Measurements from ENCODE around the gene SCN10A.

Gene SCN10A

GRCh38 chr3:38816026-38816425 is at the start of gene SCN10A:
TSS of gene SCN10A (minus strand) at chr3:38816217. CDS start at chr3:38794010, 22,207 bp downstream.
- DNase-seq: no peak

GRCh38 chr3:38853011-38853410 is 37.0 kb upstream of the SCN10A start:
- DNase-seq: no peak

GRCh38 chr3:38843898-38844297 is 27.9 kb upstream of the SCN10A start:
- no peak for DNase-seq

- DNase-seq: no peak
Observed at GRCh38 chr3:38842266-38842965, 26.4 kb upstream of the SCN10A start.

GRCh38 chr3:38840987-38841386 is 25.0 kb upstream of the SCN10A start:
- no peak for DNase-seq

GRCh38 chr3:38837358-38837757 is 21.3 kb upstream of the SCN10A start:
- no peak for DNase-seq

GRCh38 chr3:38836561-38836960 is 20.5 kb upstream of the SCN10A start:
- no peak for DNase-seq

- DNase-seq: no peak
Observed at GRCh38 chr3:38835939-38836338, 19.9 kb upstream of the SCN10A start.

DNA sequence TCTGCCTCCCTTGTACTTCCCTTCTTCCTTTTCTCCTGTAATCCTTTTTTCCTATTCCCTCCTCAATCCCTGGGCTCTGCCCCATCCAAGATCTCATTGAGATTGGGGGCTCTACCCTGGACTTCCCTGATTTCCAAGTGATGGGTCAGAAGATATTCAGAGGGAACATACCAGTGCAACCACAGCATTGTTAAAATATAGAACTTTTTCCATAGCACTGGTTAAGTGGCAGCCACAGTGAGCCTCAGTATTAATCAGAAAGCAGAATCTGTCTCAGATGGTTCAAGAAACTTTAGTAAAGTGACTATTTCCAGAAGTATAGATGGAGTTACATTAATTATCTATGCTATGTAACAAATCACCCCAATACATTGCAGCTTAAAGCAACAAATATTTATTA is 18.7 kb upstream of the SCN10A start:
- DNase-seq: no peak

GRCh38 chr3:38834110-38834509 is 18.1 kb upstream of the SCN10A start:
- peak; percentile 23 to 44 for DNase-seq

DNA sequence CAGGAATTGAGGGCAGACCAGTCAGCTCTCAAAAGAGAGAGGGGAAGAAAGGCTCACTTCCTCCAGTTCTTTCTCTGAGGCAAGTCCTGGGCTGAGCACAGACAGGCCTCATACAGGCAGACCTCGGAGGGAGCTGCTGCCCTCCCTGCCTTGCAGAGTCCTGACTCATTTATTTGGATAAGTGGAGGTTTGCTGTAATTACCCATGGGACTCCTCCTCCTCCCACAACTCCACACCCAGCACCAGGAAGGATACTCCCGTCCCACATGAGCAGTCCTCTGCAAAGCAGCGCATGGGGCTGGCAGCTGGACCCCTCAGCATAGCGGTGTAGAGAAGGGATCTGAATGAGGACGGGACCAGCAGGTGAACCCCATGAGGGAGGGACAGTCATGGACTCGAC is 13.4 kb upstream of the SCN10A start:
- no peak for DNase-seq

DNA sequence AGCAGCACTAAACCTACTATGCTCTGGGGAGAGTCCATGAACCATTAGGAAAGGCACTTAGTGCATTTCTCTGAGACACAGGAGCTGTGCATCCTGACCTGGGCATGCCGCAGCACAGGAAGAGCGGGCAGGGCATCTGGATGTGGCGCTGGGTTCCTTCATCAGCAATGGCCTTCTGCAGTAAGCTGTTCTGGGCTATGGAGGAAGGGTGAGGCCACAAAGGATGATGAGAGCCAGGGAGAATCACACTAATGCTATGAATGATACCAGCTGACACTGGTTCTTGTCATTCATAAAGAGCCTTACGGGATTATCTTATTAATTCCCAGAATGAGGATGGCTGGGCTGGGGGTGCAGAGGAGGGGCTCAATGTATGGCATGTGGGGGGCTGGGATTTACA is 12.7 kb upstream of the SCN10A start:
- no peak for DNase-seq

DNA sequence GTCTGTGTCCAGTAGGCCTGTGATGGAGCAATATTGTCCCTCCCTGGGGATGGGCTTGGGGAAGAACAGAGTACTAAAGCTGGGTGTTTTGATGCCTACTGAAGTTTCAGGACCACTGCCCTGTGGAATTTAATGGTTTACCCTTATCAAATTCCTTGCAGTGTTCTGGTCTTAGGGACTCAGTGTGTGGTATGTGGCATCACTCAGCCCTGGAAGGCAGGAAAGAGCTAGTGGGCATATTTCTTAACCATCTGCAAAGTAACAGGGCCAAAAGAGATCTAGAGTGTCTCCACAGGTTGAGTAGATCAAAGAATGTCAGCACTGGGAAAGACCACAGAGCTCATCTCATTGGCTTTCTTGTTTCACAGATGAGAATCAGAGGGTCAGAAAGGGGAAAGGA is 11.8 kb upstream of the SCN10A start:
- DNase-seq: no peak

GRCh38 chr3:38826001-38826400 is 10.0 kb upstream of the SCN10A start:
- no peak for DNase-seq

DNA sequence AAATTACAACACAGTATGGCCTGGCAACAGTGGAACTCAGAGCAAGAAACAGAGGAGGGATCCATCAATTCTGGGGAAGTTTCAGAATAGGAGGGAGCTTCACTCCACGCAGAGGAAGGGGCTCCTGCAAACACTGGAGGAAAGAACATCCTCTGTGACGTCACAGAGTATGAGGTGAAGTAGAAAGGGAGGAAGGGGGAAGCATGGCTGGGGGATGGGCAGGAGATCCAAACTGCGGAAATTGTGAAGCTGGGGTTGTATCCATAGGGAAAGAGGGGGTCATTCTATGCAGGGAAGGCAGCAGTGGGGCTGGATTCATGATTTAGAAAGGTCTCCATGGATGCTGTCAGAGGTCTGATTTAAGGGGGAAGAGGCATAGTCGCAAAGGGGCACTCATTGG is 8.3 kb upstream of the SCN10A start:
- DNase-seq: no peak

DNA sequence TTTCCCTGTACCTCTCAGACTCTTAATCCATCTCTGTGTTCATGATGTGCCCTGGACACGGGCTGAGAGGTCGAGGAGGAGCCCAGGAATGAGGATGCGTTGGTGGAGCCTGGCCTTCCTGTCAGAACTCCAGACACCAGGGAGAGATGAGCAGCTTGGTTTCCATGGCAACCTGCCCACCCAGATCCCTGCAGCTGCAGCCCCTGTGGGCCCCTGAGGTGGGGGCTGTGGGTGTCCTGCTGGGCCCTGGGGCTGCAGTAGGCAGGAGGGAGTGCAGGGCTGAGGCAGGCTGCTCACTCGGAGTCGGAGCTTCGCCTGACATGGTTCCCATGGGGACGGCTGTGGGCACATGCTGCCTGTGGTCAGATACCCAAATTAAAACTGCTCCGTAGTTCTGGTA is 7.7 kb upstream of the SCN10A start:
- DNase-seq: no peak

- no peak for DNase-seq
Observed at GRCh38 chr3:38823186-38823585, 7.2 kb upstream of the SCN10A start.

DNA sequence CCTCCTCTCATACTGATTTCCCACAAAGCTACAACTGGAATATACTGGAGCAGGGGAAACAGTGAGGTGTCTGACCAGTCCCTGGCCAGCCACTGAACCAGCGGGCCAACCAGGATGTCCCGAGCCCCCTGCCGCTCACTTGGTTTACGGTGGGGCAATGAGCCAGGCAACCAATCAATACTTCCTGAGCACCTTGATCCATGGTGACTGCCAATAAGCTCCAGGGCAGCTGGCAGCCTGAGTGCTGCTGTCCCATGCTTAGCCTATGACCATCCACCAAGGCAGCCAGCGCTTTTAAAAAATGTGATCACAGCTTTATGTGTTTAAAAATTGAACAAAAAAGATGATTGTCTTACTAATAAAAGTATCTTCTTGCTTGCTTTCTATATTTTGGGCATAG is 4.2 kb downstream of the SCN10A start:
- DNase-seq: no peak

DNA sequence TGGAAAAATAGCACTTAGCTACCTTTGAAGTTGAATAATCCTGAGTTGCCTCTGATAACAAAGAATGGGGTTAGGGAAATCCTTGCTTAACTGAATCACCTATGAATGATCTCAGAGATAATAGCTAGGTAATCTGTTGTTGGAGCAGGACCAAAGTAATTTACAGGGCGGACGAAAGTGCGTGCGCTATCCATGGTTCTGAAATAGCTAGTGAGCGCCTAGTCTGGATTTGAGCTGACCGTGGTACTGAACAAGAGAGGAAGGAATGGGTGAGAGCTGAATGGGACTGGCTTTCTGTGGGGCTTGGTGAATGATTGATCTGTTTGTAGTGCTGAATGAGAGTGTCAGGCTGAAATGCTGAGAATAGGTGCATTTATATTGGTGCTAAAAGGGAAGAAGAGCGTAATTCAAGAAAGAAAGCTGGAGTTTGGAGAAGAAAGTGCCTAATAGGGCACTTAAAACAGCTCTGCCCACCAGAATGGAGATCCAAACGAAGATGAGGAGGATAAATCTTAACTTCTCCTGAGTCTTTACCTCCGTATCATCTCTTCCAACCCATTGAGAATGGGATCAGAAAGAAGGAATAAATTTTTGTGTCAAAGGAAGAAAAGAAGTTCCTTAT is 10.1 kb downstream of the SCN10A start:
- DNase-seq: peak; percentile 18 to 40

DNA sequence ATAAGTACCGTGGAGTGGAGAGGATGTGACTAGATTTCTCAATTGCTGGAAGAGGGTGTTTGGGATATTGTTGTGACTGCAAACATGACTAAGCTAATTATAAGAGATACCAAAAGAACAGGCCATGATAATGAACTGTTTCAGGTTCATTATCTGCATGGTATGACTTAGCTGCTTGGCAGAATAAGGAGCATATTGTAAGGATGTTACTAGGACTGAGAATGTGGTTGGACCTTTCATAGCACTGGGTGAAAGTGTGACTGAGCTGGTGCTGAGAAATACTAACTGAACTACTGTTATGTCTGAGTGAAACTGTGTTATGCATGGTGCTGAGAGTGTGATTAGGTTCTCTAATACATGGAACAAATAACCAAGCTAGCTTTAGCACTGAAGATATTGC is 11.0 kb downstream of the SCN10A start:
- DNase-seq: no peak

- no peak for DNase-seq
Observed at GRCh38 chr3:38800511-38800910, 15.5 kb downstream of the SCN10A start.

DNA sequence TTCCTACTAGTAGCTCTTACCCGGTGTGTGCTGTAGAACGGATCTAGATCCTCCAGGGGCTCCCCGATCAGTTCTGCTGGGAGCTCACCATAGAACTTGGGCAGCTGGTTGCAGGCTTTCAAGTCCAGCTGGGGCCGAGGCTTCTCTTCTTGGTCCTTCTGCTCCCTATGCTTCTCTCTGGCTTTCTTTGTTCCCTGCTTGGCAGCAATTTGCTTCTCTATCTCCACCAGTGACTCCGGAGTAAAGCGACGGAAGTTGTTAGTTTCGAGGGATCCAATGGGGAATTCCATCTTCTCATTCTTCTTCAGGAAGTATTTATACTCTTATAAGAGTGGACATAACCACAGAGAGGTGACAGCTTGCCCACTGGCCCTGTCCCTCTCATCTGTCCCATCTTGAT is 22.3 kb downstream of the SCN10A start:
- DNase-seq: no peak

- no peak for DNase-seq
Observed at GRCh38 chr3:38792983-38793382, 23.0 kb downstream of the SCN10A start.

DNA sequence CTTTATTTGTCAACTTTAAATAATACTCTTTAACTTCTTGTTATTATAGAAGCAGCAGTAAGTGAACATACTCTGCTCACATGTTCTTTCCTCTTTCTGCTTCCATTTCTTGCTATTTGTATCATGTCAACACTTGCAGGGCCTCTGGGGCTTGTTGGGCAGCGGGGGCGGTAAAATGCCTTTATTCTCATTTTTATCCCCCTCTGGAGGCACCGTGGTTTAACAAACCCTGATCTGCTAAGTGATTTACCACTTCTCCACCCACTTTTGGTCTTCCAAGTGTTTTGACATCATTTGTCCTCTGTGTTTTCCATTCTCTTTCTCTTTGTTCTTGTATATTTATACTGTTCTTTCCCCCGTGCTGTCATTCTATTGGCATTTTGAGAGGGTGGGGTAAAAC is 33.9 kb downstream of the SCN10A start:
- no peak for DNase-seq

GRCh38 chr3:38773528-38773927 is 42.5 kb downstream of the SCN10A start:
- DNase-seq: no peak

Measured in stimulated activated CD4-positive, alpha-beta T cell treated with anti-CD3 and anti-CD28 coated beads, Interleukin-2, amount 100 ng/mL, for 24 hours (primary cell).